NCI-H82 treated with DMSO at 0.1 percent for 48 hours (cell line): ENCODE results near the gene KMT2D.
A peak's percentile ranks its signal among the peaks of the same experiment; 100 is the strongest.

ENCODE experiments used
- DNase-seq: peaks from one replicate; lab custom pipeline; 2025; ENCODE audit not compliant: unreplicated experiment; lab: John Stamatoyannopoulos, UW

The KMT2D gene

DNA sequence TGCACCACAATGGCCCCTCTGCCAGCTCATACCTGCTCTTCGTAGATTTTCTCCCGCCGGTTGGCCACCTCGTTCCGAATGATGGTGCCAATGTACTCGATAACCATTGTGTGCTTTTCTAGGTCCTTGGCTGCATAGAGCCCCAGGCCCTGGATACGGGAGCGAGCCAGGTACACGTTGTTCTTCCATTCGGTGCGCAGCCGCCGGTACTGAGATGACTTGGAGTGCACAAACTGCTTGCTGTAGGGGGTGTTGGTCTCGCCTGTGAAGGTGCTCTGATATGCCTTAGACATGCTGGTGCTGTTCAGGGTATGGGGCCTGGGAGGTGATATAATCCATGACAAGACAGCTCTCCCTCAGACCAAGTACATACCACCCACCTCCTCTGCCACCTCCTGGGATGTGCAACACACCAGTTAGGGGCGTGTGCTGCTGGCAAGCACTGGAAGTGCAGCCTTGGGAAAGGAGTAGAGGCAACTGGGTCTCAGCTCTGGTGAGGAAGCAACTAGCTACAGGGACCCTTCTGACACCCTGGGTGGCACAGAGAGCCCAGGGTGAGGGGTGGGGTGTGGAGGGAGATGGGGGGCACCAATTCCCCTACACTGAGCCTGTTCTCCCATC, 37.9 kb downstream of the KMT2D start:
- DNase-seq, result no peak

DNA sequence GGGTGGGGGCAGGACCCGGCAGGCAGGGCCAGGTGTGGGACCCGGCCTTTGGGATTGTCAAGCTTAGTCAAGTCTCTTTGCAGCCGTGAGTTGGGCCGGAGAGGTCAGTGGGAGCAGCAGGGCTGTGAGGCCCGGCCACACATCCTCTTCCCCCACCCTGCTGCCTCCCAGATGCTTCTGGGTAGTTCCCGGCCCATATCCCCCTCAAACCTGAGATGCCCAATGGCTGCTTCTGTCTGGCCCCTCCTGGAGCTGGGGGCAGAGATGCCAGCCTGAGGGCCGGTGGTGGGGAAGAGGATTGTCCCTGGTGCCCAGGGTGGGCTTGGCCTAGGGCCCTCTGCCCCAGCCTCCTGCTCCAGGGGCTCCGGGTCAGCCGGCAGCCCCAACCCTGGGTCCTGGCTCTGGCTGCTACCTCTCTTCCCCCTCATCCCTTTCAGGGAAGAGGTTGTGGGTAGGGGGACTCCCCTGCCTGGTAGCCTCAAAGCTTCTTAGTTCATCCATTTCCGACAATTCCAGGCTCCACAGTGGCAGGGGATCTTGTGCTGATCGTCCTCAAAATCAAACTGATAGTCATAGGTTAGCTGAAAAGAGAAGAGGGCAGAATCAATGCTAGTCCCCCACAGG, 39.2 kb downstream of the KMT2D start:
- no peak for DNase-seq

DNA sequence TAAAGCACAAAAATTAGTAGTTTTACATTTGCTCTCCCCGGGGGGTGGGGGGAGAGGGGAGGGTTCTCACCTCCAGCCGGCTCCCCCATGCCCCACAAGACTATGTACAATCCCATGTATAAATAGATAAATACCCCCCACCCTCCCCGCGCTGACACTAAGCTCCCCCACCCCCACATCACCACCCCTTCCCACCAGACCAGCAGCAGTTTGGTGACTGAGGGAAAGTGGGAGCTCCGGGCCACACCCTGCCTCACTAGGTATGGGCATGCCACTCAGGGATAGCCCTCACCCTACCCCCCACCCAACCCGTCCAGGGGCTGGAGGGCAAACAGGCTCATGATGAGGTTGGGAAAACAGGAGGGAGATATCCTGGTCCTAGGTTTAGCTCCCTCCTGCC, 40.2 kb downstream of the KMT2D start:
- no peak for DNase-seq

DNA sequence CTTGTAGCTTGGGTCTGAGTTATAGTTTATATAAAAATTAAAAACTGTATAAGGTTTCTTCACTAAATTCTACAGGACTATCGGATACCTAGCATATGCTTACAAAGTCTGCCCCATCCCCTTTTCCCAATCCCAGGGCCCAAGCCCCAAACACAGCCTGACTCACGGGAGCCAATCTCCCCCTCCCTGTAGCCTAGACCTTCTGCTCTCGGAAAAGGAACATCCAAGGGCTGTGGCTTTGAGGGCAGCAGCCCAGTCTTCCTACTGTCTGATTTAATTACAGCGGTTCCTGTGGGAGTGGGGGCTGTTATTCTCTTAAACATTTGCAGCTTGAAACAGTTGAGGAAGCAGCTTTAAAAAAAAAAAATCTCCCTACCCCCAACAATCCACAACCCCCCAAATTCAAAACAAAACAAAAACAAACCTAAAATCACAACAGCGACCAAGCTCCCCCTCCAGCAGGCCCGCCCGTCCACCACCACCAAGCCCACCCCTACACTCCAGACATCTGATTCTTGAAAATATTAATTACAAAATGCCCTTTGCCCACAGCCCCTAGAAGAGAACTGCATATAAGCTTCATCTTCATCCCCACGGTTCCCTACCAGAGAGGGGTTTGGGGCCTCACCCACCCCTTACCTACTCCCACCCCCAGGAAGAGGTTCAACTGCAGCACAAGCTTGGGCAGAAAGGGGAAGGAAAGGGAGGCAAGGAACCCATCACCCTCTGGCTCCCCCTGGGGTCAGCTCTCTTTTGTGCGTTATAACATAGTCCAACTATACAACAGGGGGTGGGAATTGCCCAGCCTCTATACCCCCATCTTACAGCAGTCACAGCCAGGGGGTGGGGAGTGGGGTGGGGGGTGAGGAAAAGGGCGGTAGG, 40.9 kb downstream of the KMT2D start:
- DNase-seq, result no peak

DNA sequence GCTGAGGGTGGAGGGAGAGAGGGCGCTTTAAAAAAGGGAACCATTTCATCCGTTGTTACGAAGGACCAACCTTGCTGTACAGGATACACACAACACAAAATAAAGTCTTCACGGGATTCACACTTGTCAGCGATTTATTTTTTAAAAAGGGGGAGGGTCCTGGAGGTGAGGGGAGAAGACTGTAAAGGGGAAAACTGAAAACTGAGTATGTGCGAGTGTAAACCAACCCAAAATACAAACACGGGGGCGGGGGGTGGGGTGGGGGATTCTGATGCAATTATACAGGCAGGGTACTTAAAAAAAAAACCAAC, 41.5 kb downstream of the KMT2D start:
- DNase-seq, result no peak

DNA sequence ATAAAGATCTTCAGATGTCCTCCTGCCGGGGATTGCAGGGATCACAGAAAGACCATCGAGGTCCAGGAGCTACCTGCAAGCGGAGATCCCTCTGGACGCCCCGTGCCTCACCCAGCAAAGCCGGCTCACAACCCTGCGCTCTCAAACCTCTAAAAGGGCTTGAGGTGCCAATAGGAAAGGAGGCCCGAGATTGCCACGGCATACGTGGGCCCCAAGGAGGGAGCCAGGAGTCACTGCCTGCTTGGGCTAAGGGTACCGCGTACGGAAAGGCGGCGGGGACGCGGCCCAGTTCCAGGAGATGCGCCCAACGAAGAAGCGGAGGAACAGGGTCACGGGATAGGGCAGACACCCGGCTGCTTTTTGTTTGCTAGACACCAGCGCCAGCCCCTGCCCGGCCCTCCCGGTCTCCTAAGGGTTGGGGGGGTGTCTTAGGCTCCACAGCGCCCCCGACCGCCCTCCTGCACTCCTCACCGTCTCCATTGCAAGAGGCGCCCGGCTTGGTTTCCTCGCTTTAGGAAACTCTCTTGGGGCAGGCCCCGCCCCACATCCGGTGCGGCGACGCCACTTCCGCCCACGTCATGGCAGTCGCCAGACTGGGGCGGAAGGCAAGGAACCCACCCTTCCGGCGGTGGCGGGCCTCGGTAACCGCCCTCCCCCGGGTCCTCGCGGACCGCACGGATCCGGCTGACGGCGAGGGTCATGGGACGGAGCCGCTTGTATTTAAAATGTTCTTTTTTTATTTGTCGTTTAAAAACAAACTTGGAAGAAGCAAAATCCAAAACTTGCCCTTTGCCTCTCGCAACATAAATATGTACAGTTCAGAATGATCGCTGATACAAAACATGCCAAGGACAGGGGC, 42.1 kb downstream of the KMT2D start, which contains the start of gene PRKAG1:
PRKAG1 (minus strand) TSS at position 516 of the 859 bp plus-strand sequence; CDS start at position 480, 36 bp downstream.
- DNase-seq, result peak; percentile 87

DNA sequence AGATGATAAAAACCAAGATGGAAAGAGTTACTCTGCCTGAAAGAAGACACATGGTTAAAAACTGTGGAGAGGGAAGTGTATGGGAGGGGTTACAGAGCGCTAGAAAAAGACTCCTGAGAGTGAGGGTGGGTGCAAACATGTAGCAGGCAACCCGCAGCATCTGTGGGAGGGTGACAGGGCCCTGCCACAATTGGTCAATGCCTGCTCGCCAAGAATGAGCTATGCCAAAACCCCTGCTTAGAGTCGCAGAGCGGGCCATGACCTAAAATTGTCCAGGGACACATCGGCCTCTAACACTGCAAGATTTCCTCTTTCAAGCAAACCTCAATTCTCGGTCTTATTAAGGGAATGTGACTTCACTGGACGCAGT, 42.7 kb downstream of the KMT2D start:
- no peak for DNase-seq

DNA sequence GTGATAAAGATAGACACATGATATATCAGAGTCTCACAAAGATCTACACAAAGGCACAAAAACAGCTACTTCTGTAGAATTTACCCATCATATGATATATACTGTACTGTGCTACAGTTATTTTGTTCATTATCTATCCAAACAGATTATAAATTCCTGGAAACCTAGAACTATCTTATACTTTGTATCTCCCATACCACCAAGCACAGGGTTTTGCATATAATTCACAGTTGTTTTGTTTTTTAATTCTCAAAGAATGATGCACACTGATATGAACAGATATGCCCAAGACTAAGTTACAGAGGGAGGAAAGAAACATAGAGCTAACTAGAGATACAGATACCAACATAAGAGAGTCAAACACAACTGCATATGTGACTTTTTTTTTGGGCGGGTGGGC, 45.4 kb downstream of the KMT2D start:
- no peak for DNase-seq

DNA sequence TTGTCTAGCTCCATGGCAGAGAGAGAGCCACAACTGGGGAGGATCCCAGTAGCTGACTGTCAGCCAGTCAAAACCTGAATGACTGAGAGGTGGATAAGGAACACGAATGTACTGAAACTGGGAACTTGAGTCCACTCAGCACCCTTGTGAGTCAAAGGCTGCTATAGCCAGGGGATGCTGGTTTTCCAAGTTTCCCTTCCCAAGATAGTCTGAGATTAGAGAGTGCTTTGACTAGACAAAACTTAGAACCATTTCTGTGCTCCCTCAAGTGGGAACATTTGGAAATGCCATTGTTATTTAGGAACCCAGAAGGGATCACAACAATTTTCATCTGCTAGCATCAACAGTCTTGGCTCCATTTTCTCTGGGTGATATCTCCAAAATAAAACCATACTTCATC, 46.0 kb downstream of the KMT2D start:
- no peak for DNase-seq

DNA sequence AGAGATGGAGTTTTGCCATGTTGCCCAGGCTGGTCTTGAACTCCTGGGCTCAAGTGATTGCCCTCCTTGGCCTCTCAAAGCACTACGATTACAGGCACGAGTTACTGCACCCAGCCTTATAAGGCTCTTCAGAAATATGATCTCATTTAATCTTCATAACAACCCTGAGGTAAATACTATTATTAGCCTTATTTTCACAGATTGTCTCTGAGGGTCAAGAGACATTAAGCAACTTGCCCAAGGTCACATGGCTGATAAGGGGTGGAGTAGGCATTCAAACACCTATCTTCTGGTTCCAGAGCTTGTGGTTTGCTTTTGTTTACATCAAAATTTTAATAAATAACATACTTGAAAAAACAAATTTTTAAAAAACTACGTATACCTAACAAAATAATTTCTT, 47.2 kb downstream of the KMT2D start:
- DNase-seq, result no peak

DNA sequence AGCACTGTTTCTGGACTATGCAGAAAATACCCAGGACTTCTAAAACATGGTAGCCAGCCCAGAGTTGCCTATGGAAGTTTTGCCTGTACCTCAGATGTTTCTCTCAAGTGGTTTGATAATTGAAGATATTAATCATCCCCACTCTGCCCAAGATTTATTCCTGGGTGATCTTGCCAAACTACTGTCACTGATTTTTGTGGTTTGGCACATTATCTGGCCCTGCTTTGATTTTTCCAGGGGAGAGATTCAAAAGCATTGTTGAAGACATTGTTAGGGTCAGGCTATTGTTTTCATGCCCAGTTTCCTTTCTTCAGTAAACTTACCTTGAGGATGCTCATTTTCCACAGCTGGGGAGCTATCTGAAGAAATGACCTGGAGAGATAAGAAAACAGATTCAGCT, 47.9 kb downstream of the KMT2D start:
- DNase-seq, result no peak
